Fibroblast of skin of scalp (primary cell): ENCODE results near the gene ETS1.
A peak's percentile ranks its signal among the peaks of the same experiment; 100 is the strongest.
"Not testable (repeated sequence)": the region's sequence is repeated elsewhere in the genome, so short reads cannot be mapped to it uniquely, and the experiment has no call there.

Source experiments
- DNase-seq: peaks from one replicate; pipeline ENCODE4 v3.0.0-alpha.2; 2013

The ETS1 gene

GRCh38 chr11:128456566-128457268, 130.6 kb downstream of the ETS1 start:
- DNase-seq, result no peak

- no peak for DNase-seq
These were observed 131.6 kb downstream of the ETS1 start for GRCh38 chr11:128455766-128456165.

GRCh38 chr11:128453444-128454336, 133.7 kb downstream of the ETS1 start:
- peak; percentile 92 for DNase-seq

- DNase-seq, result peak; percentile 61
These were observed 135.5 kb downstream of the ETS1 start for GRCh38 chr11:128451652-128452470.

GRCh38 chr11:128450882-128451651, 136.3 kb downstream of the ETS1 start:
- DNase-seq, result no peak

GRCh38 chr11:128450425-128450824, 136.9 kb downstream of the ETS1 start:
- DNase-seq, result not testable (repeated sequence)

GRCh38 chr11:128448981-128449713, 138.2 kb downstream of the ETS1 start:
- peak; percentile 51 for DNase-seq

- no peak for DNase-seq
These were observed 139.0 kb downstream of the ETS1 start for GRCh38 chr11:128448200-128448886.

GRCh38 chr11:128447233-128447632, 140.1 kb downstream of the ETS1 start:
- no peak for DNase-seq

- not testable (repeated sequence) for DNase-seq
These were observed 141.4 kb downstream of the ETS1 start for GRCh38 chr11:128445921-128446320.

- DNase-seq, result peak; percentile 71
These were observed 150.2 kb downstream of the ETS1 start for GRCh38 chr11:128437136-128437535.

- no peak for DNase-seq
These were observed 152.5 kb downstream of the ETS1 start for GRCh38 chr11:128434818-128435217.

- DNase-seq, result no peak
These were observed 152.9 kb downstream of the ETS1 start for GRCh38 chr11:128434411-128434810.

GRCh38 chr11:128432926-128433325, 154.4 kb downstream of the ETS1 start:
- DNase-seq, result no peak

GRCh38 chr11:128431931-128432330, 155.4 kb downstream of the ETS1 start:
- DNase-seq, result no peak

GRCh38 chr11:128428935-128429334, 158.4 kb downstream of the ETS1 start:
- no peak for DNase-seq

GRCh38 chr11:128424851-128425285, 162.5 kb downstream of the ETS1 start:
- no peak for DNase-seq

GRCh38 chr11:128424271-128424711, 163.1 kb downstream of the ETS1 start:
- no peak for DNase-seq

- DNase-seq, result no peak
These were observed 164.6 kb downstream of the ETS1 start for GRCh38 chr11:128422576-128423370.
